Caco-2 (cell line): ENCODE measurements around the gene PARD3B. TPM values are rescaled to one million over a fixed set of nuclear protein-coding genes. Genes with fewer than 3 reads are reported as not detected.

Experiments used
- BruUV-seq: library from RNA; stranded (reverse); fragments of 400-500 nt; replicated peaks from 2 replicates; lab custom pipeline; 2021; lab: Mats Ljungman, UMichigan
- CTCF ChIA-PET: fragments of 300-600 bp; sonication (Branson Sonifier 250); formaldehyde crosslinking; loops from one replicate; lab custom pipeline; 2022; ENCODE audit warnings: antibody characterized with exemption; lab: Charles Lee
- POLR2A ChIA-PET: fragments of 300-600 bp; sonication (Branson Sonifier 250); formaldehyde crosslinking; loops from one replicate; lab custom pipeline; 2022; ENCODE audit warnings: antibody characterized with exemption; lab: Charles Lee
- DNase-seq, 2 experiments: peaks; one replicate each; pipeline versions ENCODE4 v3.0.0 to v3.0.0-alpha.2; 2020 to 2022
- H3K27me3 ChIP-seq: replicated peaks from 2 replicates; pipeline ENCODE4 v1.6.0; 2011; ENCODE audit warnings: low read length; ENCODE audit not compliant: control insufficient read depth, insufficient read depth
- H3K36me3 ChIP-seq: 2 replicates; pipeline ENCODE4 v1.5.1; 2011; ENCODE audit warnings: low read length; ENCODE audit not compliant: control insufficient read depth, insufficient read depth
- H3K4me1 ChIP-seq: fragments of 250-450 bp; sonication (Bioruptor Pico); 2 replicates; pipeline ENCODE4 v1.5.1; 2020; ENCODE audit warnings: mild to moderate bottlenecking
- H3K4me3 ChIP-seq: 2 replicates; pipeline ENCODE4 v1.5.1; 2011; ENCODE audit warnings: low read depth, mild to moderate bottlenecking, control low read depth, low read length
- H3K9me3 ChIP-seq: fragments of 250-450 bp; sonication (Bioruptor Pico); 2 replicates; pipeline ENCODE4 v1.5.1; 2020; ENCODE audit warnings: mild to moderate bottlenecking, moderate library complexity
- H3K27ac Mint-ChIP-seq: one replicate; pipeline ENCODE4 v1.8.0; 2022; ENCODE audit warnings: mixed read lengths; ENCODE audit not compliant: unreplicated experiment
- H3K27me3 Mint-ChIP-seq: one replicate; pipeline ENCODE4 v1.8.0; 2022; ENCODE audit warnings: mixed read lengths; ENCODE audit not compliant: insufficient read depth, unreplicated experiment
- H3K36me3 Mint-ChIP-seq: one replicate; pipeline ENCODE4 v1.8.0; 2022; ENCODE audit warnings: mild to moderate bottlenecking, mixed read lengths; ENCODE audit not compliant: insufficient read depth, unreplicated experiment
- H3K4me1 Mint-ChIP-seq: one replicate; pipeline ENCODE4 v1.8.0; 2022; ENCODE audit warnings: low read depth, mixed read lengths; ENCODE audit not compliant: unreplicated experiment
- H3K4me3 Mint-ChIP-seq: one replicate; pipeline ENCODE4 v1.8.0; 2022; ENCODE audit warnings: mild to moderate bottlenecking, moderate library complexity, mixed read lengths; ENCODE audit not compliant: unreplicated experiment
- H3K9me3 Mint-ChIP-seq: one replicate; pipeline ENCODE4 v1.8.0; 2022; ENCODE audit warnings: mixed read lengths; ENCODE audit not compliant: unreplicated experiment
- intact Hi-C: fragments of 100-400 bp; cut with micrococcal nuclease; formaldehyde crosslinking; loops from one replicate; pipeline ENCODE4 v1.10.0; 2022; ENCODE audit not compliant: unreplicated experiment
- total RNA-seq: library from RNA; stranded (reverse); gene quantifications from 2 replicates; pipeline ENCODE4 v1.2.3, GENCODE V29; 2022
- TF ChIP-seq, protein P1 (sequence below), 2 experiments: fragments of 200-600 bp in 1 of 2; IDR thresholded peaks; 1 replicate in 1 of 2; 2 replicates in 1 of 2; pipeline versions ENCODE4 v1.5.1 to v1.8.0; 2011 to 2022; ENCODE audit warnings: antibody characterized with exemption in 1 of 2, control low read depth in 1 of 2, inconsistent platforms in 1 of 2, low read depth in 1 of 2, low read length in 1 of 2, mild to moderate bottlenecking in 1 of 2, moderate library complexity in 1 of 2; ENCODE audit not compliant: insufficient read depth in 1 of 2, severe bottlenecking in 1 of 2, unreplicated experiment in 1 of 2

PARD3B gene
- total RNA-seq, 1 experiment from 2014 or later = 68.9 TPM

DNA sequence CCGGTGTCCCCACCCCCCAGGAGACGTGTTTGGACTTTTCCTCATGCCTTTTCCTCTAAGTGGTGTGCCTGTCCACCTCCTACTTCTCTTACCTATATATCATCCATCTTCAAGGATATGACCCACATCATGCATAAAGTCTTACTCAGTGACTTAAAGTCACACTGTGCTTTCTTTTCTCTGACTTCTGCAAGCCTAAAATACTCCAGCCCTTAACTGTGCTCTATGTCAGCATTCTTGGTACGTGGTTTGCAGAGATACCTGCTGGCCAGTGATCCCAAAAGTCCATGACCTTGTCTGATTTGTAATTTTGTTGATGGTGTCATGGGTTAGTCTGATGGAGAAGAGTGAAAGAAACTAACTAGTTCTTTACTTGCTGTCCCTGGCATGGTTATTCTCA lies 743.4 kb downstream of the PARD3B start:
- no peak overlapping the region for H3K27ac Mint-ChIP-seq

DNA sequence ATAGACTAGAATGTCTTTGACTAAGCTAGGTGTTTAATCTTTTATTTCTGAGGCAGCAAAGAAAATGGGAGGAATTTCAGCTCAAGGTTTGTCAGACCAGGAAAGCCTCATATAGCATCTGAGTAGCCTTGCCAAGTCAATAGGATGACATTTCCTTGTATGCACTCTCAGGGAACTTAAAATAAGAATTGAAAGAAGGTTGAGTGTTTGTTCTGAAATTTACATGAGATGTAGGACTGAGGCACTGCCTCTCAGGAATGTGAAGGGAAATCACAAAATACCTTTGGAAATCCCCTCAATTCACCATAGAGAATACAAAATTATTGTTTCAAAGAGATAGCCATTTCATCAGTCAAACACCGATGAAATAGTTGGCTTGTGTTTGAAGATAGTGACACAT lies 745.0 kb downstream of the PARD3B start:
- Histone ChIP-seq H3K27me3 (no peaks in the 10 kb centered on the region), H3K36me3 (no peaks in the 10 kb centered on the region), H3K9me3 (peaks cover 6% of the 10 kb centered on the region; the same call in 1 of the 2 replicates), H3K4me1 (no peaks in the 10 kb centered on the region), H3K4me3 (no peak overlapping the region)
- Mint-ChIP-seq H3K27me3 (no peaks in the 10 kb centered on the region), H3K36me3 (no peaks in the 10 kb centered on the region), H3K4me1 (no peaks in the 10 kb centered on the region), H3K27ac (no peak overlapping the region), H3K9me3 (no peaks in the 10 kb centered on the region), H3K4me3 (no peak overlapping the region)
- intact Hi-C loops = no loop called here
- TF ChIP-seq, protein P1, sequence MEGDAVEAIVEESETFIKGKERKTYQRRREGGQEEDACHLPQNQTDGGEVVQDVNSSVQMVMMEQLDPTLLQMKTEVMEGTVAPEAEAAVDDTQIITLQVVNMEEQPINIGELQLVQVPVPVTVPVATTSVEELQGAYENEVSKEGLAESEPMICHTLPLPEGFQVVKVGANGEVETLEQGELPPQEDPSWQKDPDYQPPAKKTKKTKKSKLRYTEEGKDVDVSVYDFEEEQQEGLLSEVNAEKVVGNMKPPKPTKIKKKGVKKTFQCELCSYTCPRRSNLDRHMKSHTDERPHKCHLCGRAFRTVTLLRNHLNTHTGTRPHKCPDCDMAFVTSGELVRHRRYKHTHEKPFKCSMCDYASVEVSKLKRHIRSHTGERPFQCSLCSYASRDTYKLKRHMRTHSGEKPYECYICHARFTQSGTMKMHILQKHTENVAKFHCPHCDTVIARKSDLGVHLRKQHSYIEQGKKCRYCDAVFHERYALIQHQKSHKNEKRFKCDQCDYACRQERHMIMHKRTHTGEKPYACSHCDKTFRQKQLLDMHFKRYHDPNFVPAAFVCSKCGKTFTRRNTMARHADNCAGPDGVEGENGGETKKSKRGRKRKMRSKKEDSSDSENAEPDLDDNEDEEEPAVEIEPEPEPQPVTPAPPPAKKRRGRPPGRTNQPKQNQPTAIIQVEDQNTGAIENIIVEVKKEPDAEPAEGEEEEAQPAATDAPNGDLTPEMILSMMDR (IDR thresholded peaks at IDR 0.05; ENCODE audit: insufficient read depth in 1 of 2, low read depth in 1 of 2, low read length in 1 of 2, severe bottlenecking in 1 of 2, unreplicated experiment in 1 of 2) = no peak
- POLR2A ChIA-PET = no interaction called here
- BruUV-seq = no TSS peak
- DNase-seq = no peak
- CTCF ChIA-PET = no interaction called here

More for the DNA sequence above, 743.4 kb downstream of the PARD3B start:
- BruUV-seq = no TSS peak
- Mint-ChIP-seq H3K4me3 (no peak overlapping the region), H3K27me3 (no peaks in the 10 kb centered on the region), H3K4me1 (no peaks in the 10 kb centered on the region), H3K36me3 (no peaks in the 10 kb centered on the region), H3K9me3 (no peaks in the 10 kb centered on the region)
- Histone ChIP-seq H3K36me3 (no peaks in the 10 kb centered on the region), H3K9me3 (peaks cover 6% of the 10 kb centered on the region; the same call in 1 of the 2 replicates), H3K4me3 (no peak overlapping the region), H3K27me3 (no peaks in the 10 kb centered on the region), H3K4me1 (no peaks in the 10 kb centered on the region)
- intact Hi-C loops = no loop called here
- TF ChIP-seq, protein P1 (IDR thresholded peaks at IDR 0.05; ENCODE audit: insufficient read depth in 1 of 2, low read depth in 1 of 2, low read length in 1 of 2, severe bottlenecking in 1 of 2, unreplicated experiment in 1 of 2) = no peak
- DNase-seq = no peak
- CTCF ChIA-PET = no interaction called here
- POLR2A ChIA-PET = no interaction called here

DNA sequence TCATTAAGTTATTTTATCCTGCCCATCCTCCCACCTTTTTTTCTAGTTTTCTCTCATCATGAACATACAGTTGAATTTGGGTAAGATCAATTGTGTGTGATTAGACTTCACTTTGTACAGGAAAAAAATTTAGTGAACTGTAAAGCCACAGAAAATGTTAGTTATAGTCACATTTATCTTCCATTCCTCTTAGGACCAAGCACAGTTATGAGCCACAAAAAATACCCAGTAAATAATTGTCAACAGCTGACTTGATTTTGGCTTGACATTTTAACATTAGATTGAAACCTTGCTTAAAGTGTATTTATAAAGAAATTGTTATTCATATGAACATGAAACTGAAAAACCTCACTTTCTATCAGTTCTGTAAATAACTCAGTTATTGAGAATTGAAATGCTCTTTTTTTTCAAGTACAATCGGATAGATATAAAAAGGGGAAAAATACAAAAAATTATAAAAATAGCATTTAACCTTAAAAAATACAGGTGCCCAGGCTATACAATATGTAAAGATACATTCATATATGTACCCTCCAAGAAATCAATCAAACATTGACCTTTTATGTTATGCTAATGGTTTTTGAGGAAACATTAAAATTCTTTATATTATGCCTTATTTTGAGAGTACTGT lies 747.5 kb downstream of the PARD3B start:
- no peaks in the 10 kb centered on the region for H3K36me3 Mint-ChIP-seq

More for the DNA sequence above, 747.5 kb downstream of the PARD3B start:
- Histone ChIP-seq H3K4me3 (no peak overlapping the region), H3K4me1 (no peaks in the 10 kb centered on the region), H3K9me3 (peaks cover 6% of the 10 kb centered on the region; the same call in 1 of the 2 replicates), H3K36me3 (no peaks in the 10 kb centered on the region), H3K27me3 (no peaks in the 10 kb centered on the region)
- CTCF ChIA-PET = no interaction called here
- intact Hi-C loops = no loop called here
- TF ChIP-seq, protein P1 (IDR thresholded peaks at IDR 0.05; ENCODE audit: insufficient read depth in 1 of 2, low read depth in 1 of 2, low read length in 1 of 2, severe bottlenecking in 1 of 2, unreplicated experiment in 1 of 2) = no peak
- no peak for DNase-seq
- Mint-ChIP-seq H3K27me3 (no peaks in the 10 kb centered on the region), H3K4me1 (no peaks in the 10 kb centered on the region), H3K27ac (no peak overlapping the region), H3K9me3 (no peaks in the 10 kb centered on the region), H3K4me3 (no peak overlapping the region)
- POLR2A ChIA-PET = no interaction called here
- no TSS peak for BruUV-seq
